Activated naive CD4-positive, alpha-beta T cell treated with Interleukin-2 at 50 U/mL for 16 hours (primary cell): Measurements from ENCODE around the gene SV2C.
"Not testable (repeated sequence)": the region's sequence is repeated elsewhere in the genome, so short reads cannot be mapped to it uniquely, and the experiment has no call there.

Experiments
- DNase-seq: peaks from one replicate; pipeline ENCODE4 v3.0.0-alpha.2; 2020

Gene SV2C

GRCh38 chr5:76312783-76313182 is 229.6 kb downstream of the SV2C start:
- DNase-seq = no peak

- DNase-seq = no peak
These were observed 231.5 kb downstream of the SV2C start for GRCh38 chr5:76314643-76315042.

GRCh38 chr5:76319673-76320072 is 236.5 kb downstream of the SV2C start:
- DNase-seq = no peak

- DNase-seq = not testable (repeated sequence)
These were observed 240.3 kb downstream of the SV2C start for GRCh38 chr5:76323494-76323893.

- no peak for DNase-seq
These were observed 242.1 kb downstream of the SV2C start for GRCh38 chr5:76325326-76325725.

GRCh38 chr5:76325876-76326491 is 242.8 kb downstream of the SV2C start:
- DNase-seq = peak; percentile 23

- no peak for DNase-seq
These were observed 243.6 kb downstream of the SV2C start for GRCh38 chr5:76326577-76327302.

GRCh38 chr5:76329346-76329745 is 246.2 kb downstream of the SV2C start:
- no peak for DNase-seq

GRCh38 chr5:76331126-76331525 is 247.9 kb downstream of the SV2C start:
- DNase-seq = peak; percentile 14

GRCh38 chr5:76332102-76332501 is 248.9 kb downstream of the SV2C start:
- DNase-seq = no peak

- DNase-seq = no peak
These were observed 249.5 kb downstream of the SV2C start for GRCh38 chr5:76332611-76333205.

- DNase-seq = no peak
These were observed 250.4 kb downstream of the SV2C start for GRCh38 chr5:76333571-76333970.

- no peak for DNase-seq
These were observed 251.4 kb downstream of the SV2C start for GRCh38 chr5:76334574-76334973.

- DNase-seq = not testable (repeated sequence)
These were observed 252.3 kb downstream of the SV2C start for GRCh38 chr5:76335451-76335850.

GRCh38 chr5:76336253-76336809 is 253.1 kb downstream of the SV2C start:
- not testable (repeated sequence) for DNase-seq

- DNase-seq = peak; percentile 37
These were observed 254.8 kb downstream of the SV2C start for GRCh38 chr5:76337953-76338451.

GRCh38 chr5:76339919-76340318 is 256.7 kb downstream of the SV2C start:
- DNase-seq = no peak

GRCh38 chr5:76341651-76342334 is 258.6 kb downstream of the SV2C start:
- DNase-seq = no peak

- DNase-seq = no peak
These were observed 259.3 kb downstream of the SV2C start for GRCh38 chr5:76342474-76342873.

GRCh38 chr5:76345582-76345981 is 262.4 kb downstream of the SV2C start:
- no peak for DNase-seq

GRCh38 chr5:76351176-76351575 is 268.0 kb downstream of the SV2C start:
- DNase-seq = no peak

GRCh38 chr5:76351577-76351976 is 268.4 kb downstream of the SV2C start:
- no peak for DNase-seq

GRCh38 chr5:76356887-76357286 is 273.7 kb downstream of the SV2C start:
- no peak for DNase-seq
